Thyroid gland (tissue), 4 donors: ENCODE data around the gene FXYD6.

ENCODE experiments used
- CTCF ChIP-seq, 6 experiments: fragments of 200-600 bp in 3 of 6; fragments of 450-650 bp in 3 of 6; sonication (generic) in 3 of 6; IDR thresholded peaks; one replicate each; pipeline ENCODE4 v1.5.1; 2016 to 2019; ENCODE audit warnings: antibody characterized with exemption in 6 of 6, mild to moderate bottlenecking in 2 of 6, inconsistent platforms in 1 of 6, moderate library complexity in 1 of 6
- POLR2A ChIP-seq, 2 donors: fragments of 450-650 bp; IDR thresholded peaks; one replicate each; pipeline ENCODE4 v1.6.1; 2017; ENCODE audit warnings: antibody characterized with exemption in 2 of 2, mild to moderate bottlenecking in 2 of 2, moderate library complexity in 1 of 2

- no peak for TF ChIP-seq POLR2A (IDR thresholded peaks at IDR 0.05)
- no peak for TF ChIP-seq CTCF (IDR thresholded peaks at IDR 0.05)
Measured at GRCh38 chr11:117824571-117825537, 51.6 kb downstream of the FXYD6 start, which contains the start of gene FXYD2.
